ENCODE data around the gene ANKS6.

Gene ANKS6

DNA sequence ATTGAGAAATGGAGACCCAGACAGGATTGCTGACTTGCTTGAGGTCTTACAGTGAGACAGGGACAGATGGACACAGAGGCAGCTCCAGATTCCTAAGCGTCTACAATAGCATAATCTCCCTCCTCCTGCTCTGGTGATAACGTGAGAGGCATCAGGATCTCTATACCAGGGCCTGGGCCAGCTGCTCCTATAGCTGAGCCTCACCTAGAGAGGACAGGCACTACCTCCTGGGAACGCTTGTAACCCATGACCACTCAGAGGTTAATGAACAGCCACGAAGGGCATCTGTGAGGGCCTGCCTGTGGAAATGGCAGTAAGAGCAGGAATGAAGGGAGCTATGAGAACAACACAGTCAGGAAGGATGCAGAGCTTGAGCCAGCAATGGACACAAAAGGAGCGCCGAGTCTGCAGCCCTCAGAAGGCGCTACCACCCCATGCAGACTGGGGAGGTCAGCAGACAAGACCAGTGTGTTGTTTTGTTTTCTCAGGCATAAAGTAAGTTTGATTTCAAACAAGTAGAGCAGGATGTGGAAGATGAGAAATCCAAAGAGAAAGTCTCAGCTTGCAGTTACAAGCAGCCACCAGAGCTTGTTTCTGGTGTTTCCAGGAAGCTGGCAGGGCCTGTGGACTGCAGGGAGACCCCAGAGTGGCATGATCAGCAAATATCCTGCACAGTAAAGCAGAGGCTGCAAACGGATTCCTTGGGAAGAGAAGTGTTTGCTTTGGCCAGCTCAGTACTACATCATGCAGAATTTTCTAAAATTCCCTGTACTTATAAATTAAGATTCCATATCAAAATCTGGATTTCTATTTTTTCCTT is 17.4 kb downstream of the ANKS6 start:
- FAIRE-seq (no peak), DNase-seq (ENCODE audit: insufficient read length, low spot score) (no peak)
- TF ChIP-seq TAF1 (IDR thresholded peaks at IDR 0.05; ENCODE audit: low read depth, low read length) (no peak), POLR2A (IDR thresholded peaks at IDR 0.05; ENCODE audit: low read depth, low read length) (no peak), POU2F2 (IDR thresholded peaks at IDR 0.05; ENCODE audit: low read depth, low read length) (no peak), PAX5 (IDR thresholded peaks at IDR 0.05; ENCODE audit: insufficient read depth, low read length, severe bottlenecking) (no peak)

DNA sequence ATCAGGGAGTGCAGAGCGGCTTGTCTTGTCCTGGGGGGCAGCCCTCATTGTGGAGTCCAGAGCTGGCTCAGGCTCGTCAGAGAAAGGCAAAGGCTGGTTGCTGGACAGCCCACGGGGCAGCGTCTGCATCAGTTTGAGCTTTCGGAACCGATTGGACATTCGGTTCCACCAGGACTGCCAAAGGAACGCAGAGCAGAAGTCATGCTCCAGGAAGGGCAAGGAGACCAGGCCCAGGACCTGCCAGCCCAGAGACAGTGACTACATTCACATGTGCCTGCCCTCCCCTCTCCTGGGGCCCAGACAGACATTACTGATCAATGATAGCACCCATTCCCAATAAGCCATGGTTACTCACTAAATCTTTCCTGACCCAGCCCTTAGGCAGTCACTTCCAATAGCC is 18.1 kb downstream of the ANKS6 start:
- DNase-seq (ENCODE audit: insufficient read length, low spot score): no peak
- TF ChIP-seq POLR2AphosphoS5 (IDR thresholded peaks at IDR 0.05; ENCODE audit: low read depth, low read length): no peak
- TF ChIP-seq TAF1 (IDR thresholded peaks at IDR 0.05; ENCODE audit: low read depth, low read length): no peak
- TF ChIP-seq POLR2A (IDR thresholded peaks at IDR 0.05; ENCODE audit: low read depth, low read length): no peak
- no peak for TF ChIP-seq PAX5 (IDR thresholded peaks at IDR 0.05; ENCODE audit: insufficient read depth, low read length, severe bottlenecking)
- TF ChIP-seq POU2F2 (IDR thresholded peaks at IDR 0.05; ENCODE audit: low read depth, low read length): no peak
- no peak for TF ChIP-seq SPI1 (IDR thresholded peaks at IDR 0.05; ENCODE audit: low read depth, low read length)
- no peak for FAIRE-seq

DNA sequence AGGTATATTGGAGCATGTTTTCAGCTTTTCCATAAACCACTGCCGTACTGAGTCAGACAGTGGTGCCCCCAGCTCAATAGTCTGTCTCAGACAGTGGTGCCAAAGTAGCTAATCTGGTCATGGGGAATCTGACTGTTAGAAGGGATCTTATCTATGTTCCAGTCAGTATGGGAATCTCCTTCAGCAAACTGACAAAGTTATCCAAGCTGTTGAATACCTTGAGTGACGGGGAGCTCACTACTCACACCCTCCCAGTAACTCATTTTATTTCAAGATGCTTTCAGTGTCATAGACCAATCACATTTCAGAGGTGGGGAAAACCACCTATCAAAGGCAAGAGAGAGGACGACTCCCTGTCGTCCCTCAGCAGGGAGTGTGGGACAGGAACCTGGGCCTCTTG is 18.7 kb downstream of the ANKS6 start:
- FAIRE-seq: no peak
- no peak for DNase-seq (ENCODE audit: insufficient read length, low spot score)
- TF ChIP-seq PAX5 (IDR thresholded peaks at IDR 0.05; ENCODE audit: insufficient read depth, low read length, severe bottlenecking) (no peak), SPI1 (IDR thresholded peaks at IDR 0.05; ENCODE audit: low read depth, low read length) (no peak), POLR2AphosphoS5 (IDR thresholded peaks at IDR 0.05; ENCODE audit: low read depth, low read length) (no peak), TAF1 (IDR thresholded peaks at IDR 0.05; ENCODE audit: low read depth, low read length) (no peak), POLR2A (IDR thresholded peaks at IDR 0.05; ENCODE audit: low read depth, low read length) (no peak), POU2F2 (IDR thresholded peaks at IDR 0.05; ENCODE audit: low read depth, low read length) (no peak)

DNA sequence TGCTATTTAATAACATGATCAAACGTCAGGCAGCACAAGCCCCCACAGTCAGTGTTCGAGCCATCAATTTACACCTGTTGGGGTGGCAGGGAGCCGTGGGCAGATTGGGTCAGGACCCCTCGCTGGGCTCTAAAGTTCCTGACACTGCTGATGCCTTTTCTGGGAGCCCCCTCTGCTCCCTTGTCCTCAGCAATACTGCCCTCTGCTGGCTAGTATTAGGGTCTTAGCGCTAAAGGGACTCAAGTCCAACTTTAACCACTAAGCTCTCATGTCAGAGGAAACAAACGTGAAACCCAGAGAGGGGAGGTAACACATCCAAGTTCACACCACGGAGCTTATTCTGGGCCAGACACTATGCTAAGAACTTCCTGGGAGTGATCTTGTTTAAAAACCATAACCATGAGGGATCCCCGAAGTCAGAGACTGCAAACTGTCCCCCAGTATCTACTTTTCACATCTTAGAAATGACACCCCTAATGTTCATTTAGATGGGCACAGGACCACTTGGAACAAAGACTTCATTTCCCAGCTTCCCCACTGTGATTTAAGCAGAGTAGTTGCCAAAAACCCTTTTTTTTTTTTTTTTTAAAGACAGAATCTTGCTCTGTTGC is 20.4 kb downstream of the ANKS6 start:
- FAIRE-seq: peak; percentile 64
- DNase-seq (ENCODE audit: insufficient read length, low spot score): peak; percentile 73
- TF ChIP-seq SPI1 (IDR thresholded peaks at IDR 0.05; ENCODE audit: low read depth, low read length) (no peak), POLR2A (IDR thresholded peaks at IDR 0.05; ENCODE audit: low read depth, low read length) (no peak), POLR2AphosphoS5 (IDR thresholded peaks at IDR 0.05; ENCODE audit: low read depth, low read length) (no peak), POU2F2 (IDR thresholded peaks at IDR 0.05; ENCODE audit: low read depth, low read length) (no peak), TAF1 (IDR thresholded peaks at IDR 0.05; ENCODE audit: low read depth, low read length) (no peak), PAX5 (IDR thresholded peaks at IDR 0.05; ENCODE audit: insufficient read depth, low read length, severe bottlenecking) (no peak)

DNA sequence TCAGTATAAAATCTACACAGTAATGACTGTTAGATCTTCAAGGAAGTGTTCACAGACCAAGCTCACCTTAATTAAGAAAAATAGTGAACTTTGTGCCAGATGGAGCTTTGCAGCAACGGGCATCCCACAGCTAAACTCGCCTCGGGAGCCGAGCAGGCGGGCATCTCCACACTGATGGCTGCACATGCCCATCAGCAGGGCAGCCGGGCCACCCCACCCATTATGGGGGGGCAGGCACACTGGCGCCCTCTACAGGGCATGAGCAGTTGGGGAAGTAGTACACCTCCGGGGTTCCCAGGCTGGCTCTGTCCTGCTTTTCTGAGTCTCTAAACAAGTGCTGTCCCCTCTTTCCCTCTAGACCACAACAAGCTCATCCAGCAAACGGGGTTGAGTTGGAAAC is 21.6 kb downstream of the ANKS6 start:
- FAIRE-seq (no peak), DNase-seq (ENCODE audit: insufficient read length, low spot score) (peak; percentile 43)
- TF ChIP-seq POLR2AphosphoS5 (IDR thresholded peaks at IDR 0.05; ENCODE audit: low read depth, low read length) (no peak), POLR2A (IDR thresholded peaks at IDR 0.05; ENCODE audit: low read depth, low read length) (no peak), PAX5 (IDR thresholded peaks at IDR 0.05; ENCODE audit: insufficient read depth, low read length, severe bottlenecking) (no peak), SPI1 (IDR thresholded peaks at IDR 0.05; ENCODE audit: low read depth, low read length) (no peak), POU2F2 (IDR thresholded peaks at IDR 0.05; ENCODE audit: low read depth, low read length) (no peak), TAF1 (IDR thresholded peaks at IDR 0.05; ENCODE audit: low read depth, low read length) (no peak)

DNA sequence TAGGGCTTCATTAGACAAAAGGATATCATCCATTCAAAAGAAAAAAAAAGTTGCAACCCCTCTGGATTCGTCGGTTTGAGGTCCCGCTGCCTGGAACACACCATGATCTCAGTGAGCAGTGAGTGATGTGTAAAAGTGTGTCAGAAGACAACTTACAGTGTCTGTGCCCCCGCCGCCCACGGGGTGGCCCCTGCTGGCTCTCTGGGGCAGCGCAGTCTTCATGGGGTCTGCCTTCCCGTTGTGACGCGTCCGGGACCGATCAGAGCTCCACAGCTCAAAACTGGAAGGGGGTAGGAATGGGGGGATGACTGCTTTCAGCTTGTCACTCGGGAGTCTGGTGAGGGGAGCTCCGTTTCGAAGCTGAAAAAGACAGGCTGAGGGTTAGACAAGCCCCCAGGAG is 22.6 kb downstream of the ANKS6 start:
- TF ChIP-seq POLR2A (IDR thresholded peaks at IDR 0.05; ENCODE audit: low read depth, low read length) (no peak), PAX5 (IDR thresholded peaks at IDR 0.05; ENCODE audit: insufficient read depth, low read length, severe bottlenecking) (no peak), POLR2AphosphoS5 (IDR thresholded peaks at IDR 0.05; ENCODE audit: low read depth, low read length) (no peak), SPI1 (IDR thresholded peaks at IDR 0.05; ENCODE audit: low read depth, low read length) (no peak), POU2F2 (IDR thresholded peaks at IDR 0.05; ENCODE audit: low read depth, low read length) (no peak), TAF1 (IDR thresholded peaks at IDR 0.05; ENCODE audit: low read depth, low read length) (no peak)
- FAIRE-seq: no peak
- DNase-seq (ENCODE audit: insufficient read length, low spot score): no peak

DNA sequence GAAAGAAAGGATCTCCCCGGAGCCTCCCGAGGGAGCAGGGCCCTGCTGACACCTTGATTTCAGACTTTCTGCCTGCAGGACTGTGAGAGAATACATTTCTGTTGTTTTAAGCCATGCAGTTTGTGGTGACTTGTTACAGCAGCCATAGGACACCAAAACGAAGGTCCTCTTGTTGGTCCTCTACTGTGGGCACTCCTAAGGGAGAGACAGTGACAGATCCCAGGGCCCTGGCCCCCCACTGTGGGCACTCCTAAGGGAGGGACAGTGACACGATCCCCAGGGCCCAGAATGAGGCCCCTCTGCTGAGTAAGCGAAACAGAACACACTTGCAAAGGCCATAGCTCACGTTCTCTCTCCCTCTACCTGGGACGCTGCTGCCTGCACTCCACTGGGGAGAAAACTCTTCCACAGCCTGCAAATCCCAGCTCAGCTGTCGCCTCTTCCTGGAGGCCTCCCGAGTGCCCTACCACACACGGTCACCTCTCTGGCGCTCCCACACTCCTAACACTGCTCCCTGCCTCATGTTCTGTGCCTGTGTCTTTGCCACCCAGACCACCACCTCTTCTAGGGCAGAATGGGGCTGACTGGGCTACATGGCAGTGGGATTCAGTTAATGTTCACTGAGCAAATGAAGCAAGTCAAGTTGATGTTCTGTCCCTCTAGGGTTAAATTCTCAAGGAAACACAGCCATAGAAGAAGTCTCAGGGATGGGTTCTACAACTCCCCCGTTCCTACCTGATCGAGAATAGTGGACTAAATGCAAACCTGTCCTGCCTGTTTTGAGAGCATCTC is 23.8 kb downstream of the ANKS6 start:
- DNase-seq (ENCODE audit: insufficient read length, low spot score): no peak
- no peak for TF ChIP-seq POU2F2 (IDR thresholded peaks at IDR 0.05; ENCODE audit: low read depth, low read length)
- TF ChIP-seq PAX5 (IDR thresholded peaks at IDR 0.05; ENCODE audit: insufficient read depth, low read length, severe bottlenecking): no peak
- TF ChIP-seq POLR2AphosphoS5 (IDR thresholded peaks at IDR 0.05; ENCODE audit: low read depth, low read length): no peak
- no peak for FAIRE-seq

DNA sequence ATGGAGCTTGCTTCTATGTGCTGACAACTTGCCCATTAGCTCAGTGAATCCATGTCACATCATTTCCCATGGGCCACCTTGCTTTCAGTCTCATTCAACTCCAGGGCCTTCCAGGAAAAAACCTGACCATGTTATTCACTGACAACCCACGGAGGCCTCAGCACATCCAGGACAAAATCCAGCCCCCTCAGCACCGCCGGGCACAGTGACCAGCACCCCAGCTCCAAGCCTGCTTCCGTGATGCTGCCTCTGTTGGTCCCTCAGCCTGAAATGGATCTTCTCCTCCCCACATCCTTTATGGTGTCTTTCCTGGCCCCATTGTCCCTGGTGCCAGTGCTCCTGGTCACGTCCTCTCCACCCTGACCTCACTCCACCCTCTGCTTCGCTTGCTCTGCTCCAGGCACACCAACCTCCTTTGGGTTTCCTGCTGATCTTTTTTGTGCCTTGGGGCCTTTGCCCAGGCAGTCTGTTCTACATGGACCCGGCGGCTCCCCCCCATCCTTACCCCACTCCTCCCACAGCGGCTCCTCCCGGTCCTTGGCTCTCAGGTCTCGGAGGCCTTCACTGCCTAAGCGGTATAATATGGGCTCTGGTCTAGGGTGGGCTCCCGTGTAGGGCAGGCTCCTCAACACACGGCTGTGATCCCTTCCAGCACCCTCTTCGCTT is 25.0 kb downstream of the ANKS6 start:
- no peak for DNase-seq (ENCODE audit: insufficient read length, low spot score)
- TF ChIP-seq PAX5 (IDR thresholded peaks at IDR 0.05; ENCODE audit: insufficient read depth, low read length, severe bottlenecking) (no peak), SPI1 (IDR thresholded peaks at IDR 0.05; ENCODE audit: low read depth, low read length) (no peak), POLR2A (IDR thresholded peaks at IDR 0.05; ENCODE audit: low read depth, low read length) (no peak), TAF1 (IDR thresholded peaks at IDR 0.05; ENCODE audit: low read depth, low read length) (no peak), POU2F2 (IDR thresholded peaks at IDR 0.05; ENCODE audit: low read depth, low read length) (no peak), POLR2AphosphoS5 (IDR thresholded peaks at IDR 0.05; ENCODE audit: low read depth, low read length) (no peak)
- no peak for FAIRE-seq

DNA sequence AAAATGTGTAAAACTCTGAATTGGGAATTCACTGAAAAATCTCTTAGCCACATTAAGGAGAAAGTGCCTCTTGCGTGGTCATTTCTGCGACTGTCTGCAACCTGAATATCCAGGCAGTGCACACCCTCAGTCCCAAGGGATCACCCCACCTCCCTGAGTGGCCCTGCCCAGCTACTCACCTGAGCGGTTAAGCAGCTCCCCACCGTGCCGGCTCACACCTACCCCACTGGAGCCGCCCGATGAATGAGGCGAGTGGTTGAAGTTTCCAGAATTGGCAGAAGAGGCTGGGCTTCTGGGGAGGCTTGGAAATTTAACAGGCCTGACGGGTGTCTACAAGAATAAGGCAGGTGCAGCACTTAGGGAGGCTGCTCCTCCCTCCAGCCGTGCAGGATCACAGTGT is 25.6 kb downstream of the ANKS6 start:
- DNase-seq (ENCODE audit: insufficient read length, low spot score) (no peak), FAIRE-seq (no peak)
- no peak for TF ChIP-seq POLR2AphosphoS5 (IDR thresholded peaks at IDR 0.05; ENCODE audit: low read depth, low read length)
- no peak for TF ChIP-seq SPI1 (IDR thresholded peaks at IDR 0.05; ENCODE audit: low read depth, low read length)
- TF ChIP-seq POLR2A (IDR thresholded peaks at IDR 0.05; ENCODE audit: low read depth, low read length): no peak
- TF ChIP-seq POU2F2 (IDR thresholded peaks at IDR 0.05; ENCODE audit: low read depth, low read length): no peak
- TF ChIP-seq TAF1 (IDR thresholded peaks at IDR 0.05; ENCODE audit: low read depth, low read length): no peak
- no peak for TF ChIP-seq PAX5 (IDR thresholded peaks at IDR 0.05; ENCODE audit: insufficient read depth, low read length, severe bottlenecking)
